Measurements from ENCODE around the gene ANKRD13B. TPM values are rescaled to one million over a fixed set of nuclear protein-coding genes. Genes with fewer than 3 reads are reported as not detected.

ANKRD13B gene
- total and polyA plus RNA-seq, 12 donors, result 1.0 to 23.8 (median 5.4) TPM

- 72 to 77% (median 74%) methylated on average over 5 to 13 of the region's 13 CpGs for WGBS, 4 donors
- no peak for TF ChIP-seq POLR2A (IDR thresholded peaks at IDR 0.05)
- TF ChIP-seq CTCF (IDR thresholded peaks at IDR 0.05), result no peak
- intact Hi-C loops (cut with DNase I), result no loop called here
- Histone ChIP-seq H3K4me3 (no peak overlapping the region), H3K4me1 (replicated peaks in 1 of 2) (peaks cover 9 to 11% of the 10 kb centered on the region in 2 donors), H3K27me3 (no peaks in the 10 kb centered on the region), H3K9me3 (replicated peaks in 1 of 3) (no peaks in the 10 kb centered on the region), H3K27ac (no peak overlapping the region), H3K36me3 (replicated peaks in 1 of 2) (no peaks in the 10 kb centered on the region)
- peak in 1 of 7 donors; percentile 12 for DNase-seq
Measured at GRCh38 chr17:29597361-29598172, 4.6 kb downstream of the ANKRD13B start.

GRCh38 chr17:29603109-29603674 is 10.3 kb downstream of the ANKRD13B start:
- H3K36me3 ChIP-seq (replicated peaks in 1 of 2), result no peaks in the 10 kb centered on the region
- H3K4me3 ChIP-seq, result no peak overlapping the region
- H3K4me1 ChIP-seq (replicated peaks in 1 of 2), result no peaks in the 10 kb centered on the region
- no peaks in the 10 kb centered on the region for H3K27me3 ChIP-seq
- no peaks in the 10 kb centered on the region for H3K9me3 ChIP-seq (replicated peaks in 1 of 3)
- no peak for DNase-seq
- no peak overlapping the region for H3K27ac ChIP-seq
- TF ChIP-seq POLR2A (IDR thresholded peaks at IDR 0.05) (no peak), CTCF (IDR thresholded peaks at IDR 0.05) (no peak)
- intact Hi-C loops (cut with DNase I), result no loop called here
- WGBS, 4 donors, result 92 to 96% (median 94%) methylated on average over 6 of the region's 6 CpGs

- peak in 1 of 7 donors; percentile 10 for DNase-seq
- no peak overlapping the region for H3K4me3 ChIP-seq
- intact Hi-C loops (cut with DNase I), result no loop called here
- no peaks in the 10 kb centered on the region for H3K27me3 ChIP-seq
- H3K27ac ChIP-seq, result no peak overlapping the region
- peaks cover 0 to under 1% of the 10 kb centered on the region in 2 donors for H3K4me1 ChIP-seq (replicated peaks in 1 of 2)
- H3K36me3 ChIP-seq (replicated peaks in 1 of 2), result no peaks in the 10 kb centered on the region
- no peaks in the 10 kb centered on the region for H3K9me3 ChIP-seq (replicated peaks in 1 of 3)
- WGBS, 4 donors, result 90 to 95% (median 92%) methylated on average over 2 to 29 of the region's 29 CpGs
- TF ChIP-seq CTCF (IDR thresholded peaks at IDR 0.05) (no peak), POLR2A (IDR thresholded peaks at IDR 0.05) (no peak)
Measured at GRCh38 chr17:29607557-29608195, 14.7 kb downstream of the ANKRD13B start.

DNA sequence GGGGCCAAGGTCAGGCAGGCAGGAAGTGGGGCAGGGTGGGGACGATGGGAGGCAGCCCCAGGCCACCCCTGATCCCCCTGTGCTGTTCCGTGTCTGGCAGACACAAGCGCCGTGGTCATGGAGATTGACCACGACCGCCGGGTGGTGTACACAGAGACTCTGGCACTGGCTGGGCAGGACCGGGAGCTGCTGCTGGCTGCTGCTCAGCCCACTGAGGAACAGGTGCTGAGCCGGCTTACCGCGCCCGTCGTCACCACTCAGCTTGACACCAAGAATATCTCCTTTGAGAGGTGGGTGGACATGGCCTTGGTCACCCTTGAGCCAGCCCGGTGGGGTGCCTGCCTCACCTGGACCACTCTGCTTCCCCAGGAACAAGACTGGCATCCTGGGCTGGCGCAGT is 16.1 kb downstream of the ANKRD13B start:
- Histone ChIP-seq H3K27me3 (no peaks in the 10 kb centered on the region), H3K4me3 (no peak overlapping the region), H3K9me3 (replicated peaks in 1 of 3) (no peaks in the 10 kb centered on the region), H3K4me1 (replicated peaks in 1 of 2) (peaks cover 10 to 13% of the 10 kb centered on the region in 2 donors), H3K27ac (no peak overlapping the region), H3K36me3 (replicated peaks in 1 of 2) (no peaks in the 10 kb centered on the region)
- TF ChIP-seq CTCF (IDR thresholded peaks at IDR 0.05) (no peak), POLR2A (IDR thresholded peaks at IDR 0.05) (no peak)
- DNase-seq, result peak in 1 of 7 donors; percentile 11
- WGBS, 4 donors, result 84 to 97% (median 94%) methylated on average over 3 to 15 of the region's 15 CpGs
- intact Hi-C loops (cut with DNase I), result no loop called here
